HFF-Myc (cell line): ENCODE data around the gene SPINT1.

Experiments used
- DNase-seq: peaks from one replicate; pipeline ENCODE4 v3.0.0-alpha.2; 2011; ENCODE audit warnings: low read depth; ENCODE audit errors: extremely low read depth
- H3K4me3 ChIP-seq: replicated peaks from 2 replicates; pipeline ENCODE4 v1.5.1; 2011; ENCODE audit warnings: low read depth, mild to moderate bottlenecking, control low read depth, low read length
- CTCF ChIP-seq: IDR thresholded peaks from 2 replicates; pipeline ENCODE4 v1.5.1; 2012; ENCODE audit warnings: mild to moderate bottlenecking, low read depth, low read length, control low read depth; ENCODE audit errors: missing control alignments

The SPINT1 gene

GRCh38 chr15:40830884-40831283, 13.0 kb upstream of the SPINT1 start:
- no peak overlapping the region for H3K4me3 ChIP-seq
- DNase-seq = no peak
- no peak for TF ChIP-seq CTCF

DNA sequence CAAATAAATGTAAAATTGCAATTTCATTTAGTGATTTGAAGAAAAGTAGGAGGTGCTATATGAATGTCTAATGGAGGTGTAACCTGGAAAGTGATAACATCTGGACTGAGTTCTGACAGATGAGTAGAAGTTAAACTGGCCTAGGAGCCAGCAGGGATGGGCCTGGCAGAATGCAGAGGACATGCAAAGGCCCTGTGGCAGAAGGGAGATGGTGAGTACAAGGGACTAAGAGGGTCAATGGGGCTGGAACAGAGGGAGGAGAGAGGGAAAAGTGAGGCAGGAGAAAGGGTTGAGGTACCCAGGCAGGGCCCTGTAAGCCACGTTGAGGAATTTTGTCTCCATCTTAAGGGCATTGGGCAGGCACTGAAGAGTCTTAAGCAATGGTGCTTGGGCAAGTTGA, 12.0 kb upstream of the SPINT1 start:
- no peak for TF ChIP-seq CTCF
- H3K4me3 ChIP-seq = no peak overlapping the region
- no peak for DNase-seq

- no peak for DNase-seq
- no peak for TF ChIP-seq CTCF
- H3K4me3 ChIP-seq = no peak overlapping the region
Measured at GRCh38 chr15:40832903-40833302, 10.9 kb upstream of the SPINT1 start.

DNA sequence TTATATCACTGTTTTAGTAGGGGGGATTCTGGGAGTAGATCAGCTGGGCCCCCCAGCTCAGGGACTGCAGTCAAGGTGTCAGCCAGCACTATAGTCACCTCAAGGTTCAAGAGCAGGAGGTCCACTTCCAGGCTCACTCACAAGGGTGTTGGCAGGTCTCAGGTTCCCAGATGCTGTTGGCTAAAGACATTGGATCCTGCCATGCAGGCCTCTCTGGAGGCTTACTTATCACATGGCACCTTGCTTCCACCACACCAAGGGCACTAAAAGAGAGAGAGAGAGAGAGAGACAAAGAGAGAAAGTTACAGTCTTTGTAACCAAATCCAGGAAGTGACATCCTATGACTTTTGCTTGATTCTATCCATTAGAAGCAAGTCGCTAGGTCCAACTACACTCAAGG, 7.8 kb upstream of the SPINT1 start:
- DNase-seq = no peak
- H3K4me3 ChIP-seq = no peak overlapping the region
- no peak for TF ChIP-seq CTCF

GRCh38 chr15:40838756-40839155, 5.1 kb upstream of the SPINT1 start:
- H3K4me3 ChIP-seq = no peak overlapping the region
- TF ChIP-seq CTCF = no peak
- DNase-seq = no peak

DNA sequence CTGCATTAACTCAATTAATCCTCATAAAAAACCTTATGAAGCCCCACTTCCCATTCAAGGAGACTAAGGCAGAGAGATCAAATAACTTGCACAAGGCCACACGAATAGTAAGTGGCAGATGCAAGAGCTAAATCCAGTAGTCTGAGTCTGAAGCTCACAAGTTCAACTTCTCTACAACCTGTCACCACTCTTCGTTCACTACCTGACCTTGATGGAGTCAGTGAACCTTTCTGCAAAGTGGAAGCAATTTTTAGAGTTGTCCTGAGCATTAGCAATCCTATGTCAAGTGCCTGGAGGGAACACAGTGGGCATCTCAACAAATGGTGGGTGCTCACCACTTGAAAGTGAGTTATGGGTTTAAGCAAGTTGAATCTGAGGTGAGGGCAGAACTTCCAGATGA, 2.1 kb upstream of the SPINT1 start:
- no peak for DNase-seq
- TF ChIP-seq CTCF = no peak
- H3K4me3 ChIP-seq = no peak overlapping the region

- TF ChIP-seq CTCF = no peak
- peak overlapping the region; percentile 32; the same call in 1 of the 2 replicates for H3K4me3 ChIP-seq
- DNase-seq = no peak
Measured at GRCh38 chr15:40843261-40843884, 475 bp upstream of the SPINT1 start.
